Retinal pigment epithelial cell (primary cell): ENCODE measurements around the gene SPATA3.
A peak's percentile ranks its signal among the peaks of the same experiment; 100 is the strongest.

ENCODE experiments used
- DNase-seq: peaks from one replicate; pipeline ENCODE4 v3.0.0-alpha.2; 2010; ENCODE audit warnings: low read depth
- H3K4me3 ChIP-seq: 2 replicates; pipeline ENCODE4 v1.5.1; 2011; ENCODE audit warnings: mild to moderate bottlenecking, low read length, control low read depth, moderate library complexity
- TF ChIP-seq, protein P1 (sequence below): conservative IDR thresholded peaks from 2 replicates; pipeline ENCODE4 v1.5.1; 2011; ENCODE audit warnings: low read depth, low read length, control low read depth, inconsistent platforms

The SPATA3 gene

DNA sequence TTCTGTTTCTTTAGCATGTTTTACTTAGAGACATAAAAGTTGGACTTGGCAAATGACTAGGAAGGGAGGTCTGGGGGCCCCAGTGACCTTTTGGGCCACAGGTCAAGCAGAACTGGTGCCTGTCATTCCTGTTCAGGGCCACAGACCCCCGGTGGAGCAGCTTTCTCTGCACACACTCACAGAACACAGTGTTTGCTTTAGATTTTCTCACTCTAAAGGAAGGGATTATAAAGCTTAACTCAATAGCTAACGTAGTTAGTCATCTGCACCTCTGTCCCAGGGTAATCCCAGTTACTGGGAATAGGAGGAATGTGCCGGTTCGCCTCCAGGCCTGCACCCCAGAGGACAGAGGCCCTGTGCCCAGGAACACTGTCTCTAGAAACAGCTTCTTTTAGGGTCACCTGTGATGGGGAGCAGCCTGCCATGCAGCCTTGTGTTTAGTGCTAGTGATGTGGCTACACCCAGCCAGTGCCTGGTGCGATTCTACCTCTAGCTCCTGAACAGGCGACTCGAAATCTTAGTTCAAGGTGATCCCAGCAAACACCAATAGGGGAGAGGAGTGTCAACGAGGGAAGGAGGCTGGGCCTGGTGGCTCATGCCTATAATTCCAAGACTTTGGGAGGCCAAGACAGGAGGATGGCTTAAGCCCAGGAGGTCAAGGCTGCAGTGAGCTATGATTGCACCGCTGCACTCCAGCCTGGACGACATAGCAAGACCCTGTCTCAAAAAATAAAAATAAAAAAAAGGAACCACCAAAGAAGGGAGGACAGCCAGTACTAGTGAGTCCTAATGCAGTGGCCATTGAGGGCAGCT lies 11.6 kb downstream of the SPATA3 start:
- TF ChIP-seq, protein P1, sequence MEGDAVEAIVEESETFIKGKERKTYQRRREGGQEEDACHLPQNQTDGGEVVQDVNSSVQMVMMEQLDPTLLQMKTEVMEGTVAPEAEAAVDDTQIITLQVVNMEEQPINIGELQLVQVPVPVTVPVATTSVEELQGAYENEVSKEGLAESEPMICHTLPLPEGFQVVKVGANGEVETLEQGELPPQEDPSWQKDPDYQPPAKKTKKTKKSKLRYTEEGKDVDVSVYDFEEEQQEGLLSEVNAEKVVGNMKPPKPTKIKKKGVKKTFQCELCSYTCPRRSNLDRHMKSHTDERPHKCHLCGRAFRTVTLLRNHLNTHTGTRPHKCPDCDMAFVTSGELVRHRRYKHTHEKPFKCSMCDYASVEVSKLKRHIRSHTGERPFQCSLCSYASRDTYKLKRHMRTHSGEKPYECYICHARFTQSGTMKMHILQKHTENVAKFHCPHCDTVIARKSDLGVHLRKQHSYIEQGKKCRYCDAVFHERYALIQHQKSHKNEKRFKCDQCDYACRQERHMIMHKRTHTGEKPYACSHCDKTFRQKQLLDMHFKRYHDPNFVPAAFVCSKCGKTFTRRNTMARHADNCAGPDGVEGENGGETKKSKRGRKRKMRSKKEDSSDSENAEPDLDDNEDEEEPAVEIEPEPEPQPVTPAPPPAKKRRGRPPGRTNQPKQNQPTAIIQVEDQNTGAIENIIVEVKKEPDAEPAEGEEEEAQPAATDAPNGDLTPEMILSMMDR, result no peak
- no peak overlapping the region for H3K4me3 ChIP-seq
- peak; percentile 70 for DNase-seq

DNA sequence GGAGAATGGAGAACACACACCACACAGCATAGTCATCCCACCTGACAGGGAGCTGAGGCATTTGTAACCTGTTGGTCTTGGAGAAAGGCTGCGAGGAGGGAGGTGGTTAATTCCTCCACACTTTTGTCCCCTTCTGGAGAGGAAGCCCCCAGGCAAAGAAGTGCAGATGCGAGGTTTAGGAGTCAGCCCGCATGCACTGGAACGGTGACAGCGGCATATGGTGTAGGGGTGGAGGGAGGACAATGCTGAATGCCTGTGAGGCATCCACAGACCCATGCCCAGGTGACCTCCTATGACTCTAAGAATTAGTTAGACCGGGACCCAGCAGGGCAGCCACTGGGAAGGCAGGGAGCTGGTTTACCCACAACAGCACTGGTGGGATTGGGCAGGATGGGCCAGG lies 12.2 kb downstream of the SPATA3 start:
- no peak for DNase-seq
- TF ChIP-seq, protein P1, result no peak
- no peak overlapping the region for H3K4me3 ChIP-seq

DNA sequence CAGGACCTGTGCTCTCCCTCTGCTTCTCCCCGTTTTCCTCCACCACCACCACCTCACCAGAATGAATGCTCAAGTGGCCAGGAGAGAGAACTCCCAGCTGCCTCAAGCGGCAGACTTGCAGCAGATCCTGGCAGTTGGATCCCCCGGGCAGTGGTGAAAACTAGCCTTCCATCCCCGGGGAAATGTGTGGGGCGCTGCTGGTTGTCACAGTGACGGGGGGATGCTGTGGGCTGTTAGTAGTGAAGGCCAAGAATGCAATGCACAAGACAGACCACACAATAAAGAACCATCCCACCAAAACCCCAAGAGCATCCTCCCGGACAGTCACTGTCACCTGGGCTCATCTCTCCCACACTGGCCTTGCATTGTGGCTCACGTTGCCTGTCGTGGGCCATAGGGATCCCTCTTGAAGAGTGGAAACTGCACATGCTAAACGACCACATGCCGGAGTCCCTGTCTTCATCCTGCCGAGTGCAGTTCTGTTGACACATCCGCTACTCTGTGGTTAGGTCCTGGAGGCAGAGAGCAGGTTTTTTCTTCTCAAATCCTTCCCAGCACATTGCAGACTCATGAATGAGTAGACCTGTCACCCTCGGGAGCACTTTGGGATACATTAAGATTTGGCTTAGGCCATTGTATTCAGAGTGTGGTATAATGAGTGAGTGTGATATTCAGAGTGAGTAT lies 13.5 kb downstream of the SPATA3 start:
- H3K4me3 ChIP-seq, result no peak overlapping the region
- TF ChIP-seq, protein P1, result no peak
- DNase-seq, result no peak

DNA sequence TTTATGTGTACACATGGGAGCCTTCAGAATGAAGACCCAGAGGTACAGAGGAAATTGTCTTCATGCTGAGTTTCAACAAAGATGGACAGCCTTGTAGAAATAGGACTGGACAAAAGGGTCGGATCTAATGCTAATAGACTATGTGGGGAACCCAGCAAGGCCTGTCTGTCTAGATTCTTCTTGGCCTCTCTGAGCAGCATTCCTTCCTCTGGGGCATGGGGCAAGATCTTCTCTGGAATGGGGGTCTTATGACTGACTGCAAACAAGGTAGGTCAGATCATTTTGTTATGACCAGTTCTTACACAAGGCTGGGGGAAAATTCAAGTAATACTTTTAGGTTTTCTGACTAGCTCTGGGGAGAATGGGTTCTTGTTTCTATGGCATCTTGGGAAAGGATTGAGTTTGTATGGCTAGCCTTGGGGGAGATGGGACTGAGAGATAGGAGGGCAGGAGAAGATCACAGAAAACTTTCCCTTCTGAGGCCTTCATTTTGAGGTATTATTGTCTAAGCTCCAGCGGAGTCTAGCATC lies 14.3 kb downstream of the SPATA3 start:
- DNase-seq, result no peak
- no peak overlapping the region for H3K4me3 ChIP-seq
- TF ChIP-seq, protein P1, result no peak

DNA sequence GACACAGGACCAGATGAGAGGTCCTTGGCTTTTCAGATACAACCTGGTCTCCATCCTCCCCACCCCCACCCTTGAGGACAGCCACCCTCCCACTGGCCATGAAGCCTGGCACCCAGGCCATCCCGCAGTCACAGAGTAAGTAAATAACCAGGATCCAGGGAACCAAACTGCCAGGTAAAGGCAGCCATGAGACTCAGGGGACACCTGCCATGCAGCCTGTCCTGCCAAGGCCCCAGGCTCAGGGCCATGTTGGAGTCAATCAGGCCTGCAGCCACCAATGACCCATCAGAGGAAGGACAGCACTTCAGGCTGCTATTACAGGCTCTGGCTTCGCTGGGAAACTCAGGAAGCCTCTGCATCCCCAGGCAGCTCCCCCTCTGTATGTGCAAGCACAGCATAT lies 15.6 kb downstream of the SPATA3 start:
- no peak overlapping the region for H3K4me3 ChIP-seq
- DNase-seq, result no peak
- TF ChIP-seq, protein P1, result no peak

DNA sequence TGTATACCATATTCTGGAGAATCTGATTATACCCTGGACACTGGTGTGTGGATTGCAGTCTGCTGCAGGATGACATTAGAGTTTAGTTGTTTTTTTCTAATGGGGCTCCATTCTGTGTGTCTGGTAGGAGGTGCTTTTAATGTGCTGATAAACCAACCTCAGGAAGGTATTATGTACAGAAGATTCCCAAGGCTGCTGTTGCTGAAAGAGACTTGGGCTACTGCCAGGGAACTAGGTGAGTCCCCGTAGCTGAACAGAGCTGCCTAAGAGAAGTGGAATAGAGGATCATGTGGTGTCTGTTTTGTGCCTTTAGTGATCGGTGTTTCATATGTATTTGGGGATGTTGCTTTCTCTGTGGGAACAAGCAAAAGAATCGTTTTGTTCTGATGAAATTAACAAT lies 16.5 kb downstream of the SPATA3 start:
- TF ChIP-seq, protein P1, result no peak
- no peak for DNase-seq
- H3K4me3 ChIP-seq, result no peak overlapping the region
